ENCODE measurements around the gene CDH4. TPM values are rescaled to one million over a fixed set of nuclear protein-coding genes. Genes with fewer than 3 reads are reported as not detected.

Gene CDH4
- total RNA-seq, 1 donor from 2014 or later, result 0.99 TPM

GRCh38 chr20:61482056-61482887 is 230.2 kb downstream of the CDH4 start:
- no peak overlapping the region for H3K27ac Mint-ChIP-seq (ENCODE audit: unreplicated experiment)
- H3K4me3 Mint-ChIP-seq (ENCODE audit: unreplicated experiment), result no peak overlapping the region
- no peaks in the 10 kb centered on the region for H3K36me3 Mint-ChIP-seq (ENCODE audit: low read depth)
- DNase-seq (ENCODE audit: low spot score), result no peak
- no peak for TF ChIP-seq CTCF (IDR thresholded peaks at IDR 0.05)
- H3K9me3 Mint-ChIP-seq (ENCODE audit: low read depth), result peaks cover 4% of the 10 kb centered on the region
- no peaks in the 10 kb centered on the region for H3K4me1 Mint-ChIP-seq (ENCODE audit: low read depth)
- peaks cover 13% of the 10 kb centered on the region for H3K27me3 Mint-ChIP-seq (ENCODE audit: low read depth)

- H3K4me3 Mint-ChIP-seq (ENCODE audit: unreplicated experiment), result no peak overlapping the region
- H3K27me3 Mint-ChIP-seq (ENCODE audit: low read depth), result peaks cover 14% of the 10 kb centered on the region
- TF ChIP-seq CTCF (IDR thresholded peaks at IDR 0.05), result no peak
- peaks cover 4% of the 10 kb centered on the region for H3K9me3 Mint-ChIP-seq (ENCODE audit: low read depth)
- no peak for DNase-seq (ENCODE audit: low spot score)
- no peaks in the 10 kb centered on the region for H3K4me1 Mint-ChIP-seq (ENCODE audit: low read depth)
- H3K27ac Mint-ChIP-seq (ENCODE audit: unreplicated experiment), result no peak overlapping the region
- H3K36me3 Mint-ChIP-seq (ENCODE audit: low read depth), result no peaks in the 10 kb centered on the region
These were observed 230.8 kb downstream of the CDH4 start for GRCh38 chr20:61482901-61483300.

GRCh38 chr20:61483336-61484067 is 231.4 kb downstream of the CDH4 start:
- H3K27ac Mint-ChIP-seq (ENCODE audit: unreplicated experiment), result no peak overlapping the region
- H3K36me3 Mint-ChIP-seq (ENCODE audit: low read depth), result no peaks in the 10 kb centered on the region
- no peak overlapping the region for H3K4me3 Mint-ChIP-seq (ENCODE audit: unreplicated experiment)
- H3K9me3 Mint-ChIP-seq (ENCODE audit: low read depth), result peaks cover 4% of the 10 kb centered on the region
- TF ChIP-seq CTCF (IDR thresholded peaks at IDR 0.05), result no peak
- H3K4me1 Mint-ChIP-seq (ENCODE audit: low read depth), result no peaks in the 10 kb centered on the region
- H3K27me3 Mint-ChIP-seq (ENCODE audit: low read depth), result peaks cover 15% of the 10 kb centered on the region
- no peak for DNase-seq (ENCODE audit: low spot score)

- H3K4me3 Mint-ChIP-seq (ENCODE audit: unreplicated experiment), result no peak overlapping the region
- no peak for DNase-seq (ENCODE audit: low spot score)
- H3K4me1 Mint-ChIP-seq (ENCODE audit: low read depth), result no peaks in the 10 kb centered on the region
- no peaks in the 10 kb centered on the region for H3K36me3 Mint-ChIP-seq (ENCODE audit: low read depth)
- TF ChIP-seq CTCF (IDR thresholded peaks at IDR 0.05), result no peak
- H3K27me3 Mint-ChIP-seq (ENCODE audit: low read depth), result peaks cover 20% of the 10 kb centered on the region
- no peak overlapping the region for H3K27ac Mint-ChIP-seq (ENCODE audit: unreplicated experiment)
- H3K9me3 Mint-ChIP-seq (ENCODE audit: low read depth), result no peaks in the 10 kb centered on the region
These were observed 234.1 kb downstream of the CDH4 start for GRCh38 chr20:61486198-61486597.

- no peaks in the 10 kb centered on the region for H3K36me3 Mint-ChIP-seq (ENCODE audit: low read depth)
- H3K9me3 Mint-ChIP-seq (ENCODE audit: low read depth), result no peaks in the 10 kb centered on the region
- no peak for TF ChIP-seq CTCF (IDR thresholded peaks at IDR 0.05)
- H3K4me1 Mint-ChIP-seq (ENCODE audit: low read depth), result no peaks in the 10 kb centered on the region
- H3K27me3 Mint-ChIP-seq (ENCODE audit: low read depth), result peaks cover 20% of the 10 kb centered on the region
- no peak for DNase-seq (ENCODE audit: low spot score)
- no peak overlapping the region for H3K4me3 Mint-ChIP-seq (ENCODE audit: unreplicated experiment)
- no peak overlapping the region for H3K27ac Mint-ChIP-seq (ENCODE audit: unreplicated experiment)
These were observed 235.4 kb downstream of the CDH4 start for GRCh38 chr20:61487346-61487996.
